ENCODE results near the gene LDLRAD2.

DNA sequence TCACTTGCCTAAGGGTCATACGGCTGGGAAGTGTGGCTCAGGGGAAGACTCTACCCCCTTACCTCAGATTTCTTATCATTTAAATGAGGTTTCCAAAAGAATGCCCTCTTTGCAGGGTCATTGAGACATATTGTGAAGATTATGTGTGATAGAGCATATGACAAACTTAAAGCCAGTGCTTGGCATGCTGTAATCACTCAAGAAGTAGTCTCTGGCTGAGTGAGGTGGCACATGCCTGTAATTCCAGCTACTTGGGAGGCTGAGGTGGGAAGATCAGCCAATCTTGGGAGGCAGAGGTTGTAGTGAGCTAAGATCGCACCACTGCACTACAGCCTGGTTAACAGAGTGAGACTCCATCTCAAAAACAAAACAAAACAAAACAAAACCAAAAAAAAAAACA is 7.5 kb upstream of the LDLRAD2 start:
- no peak for TF ChIP-seq POLR2A (IDR thresholded peaks at IDR 0.05)
- TF ChIP-seq, protein P1, sequence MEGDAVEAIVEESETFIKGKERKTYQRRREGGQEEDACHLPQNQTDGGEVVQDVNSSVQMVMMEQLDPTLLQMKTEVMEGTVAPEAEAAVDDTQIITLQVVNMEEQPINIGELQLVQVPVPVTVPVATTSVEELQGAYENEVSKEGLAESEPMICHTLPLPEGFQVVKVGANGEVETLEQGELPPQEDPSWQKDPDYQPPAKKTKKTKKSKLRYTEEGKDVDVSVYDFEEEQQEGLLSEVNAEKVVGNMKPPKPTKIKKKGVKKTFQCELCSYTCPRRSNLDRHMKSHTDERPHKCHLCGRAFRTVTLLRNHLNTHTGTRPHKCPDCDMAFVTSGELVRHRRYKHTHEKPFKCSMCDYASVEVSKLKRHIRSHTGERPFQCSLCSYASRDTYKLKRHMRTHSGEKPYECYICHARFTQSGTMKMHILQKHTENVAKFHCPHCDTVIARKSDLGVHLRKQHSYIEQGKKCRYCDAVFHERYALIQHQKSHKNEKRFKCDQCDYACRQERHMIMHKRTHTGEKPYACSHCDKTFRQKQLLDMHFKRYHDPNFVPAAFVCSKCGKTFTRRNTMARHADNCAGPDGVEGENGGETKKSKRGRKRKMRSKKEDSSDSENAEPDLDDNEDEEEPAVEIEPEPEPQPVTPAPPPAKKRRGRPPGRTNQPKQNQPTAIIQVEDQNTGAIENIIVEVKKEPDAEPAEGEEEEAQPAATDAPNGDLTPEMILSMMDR (IDR thresholded peaks at IDR 0.05): no peak

Measured in testis (tissue), 2 donors.